ENCODE results near the gene MTERF4.

The MTERF4 gene

GRCh38 chr2:241102239-241102803, at the start of gene MTERF4:
Gene MTERF4, minus strand, starts transcription at chr2:241102287. Its CDS starts 14 bp downstream, at chr2:241102273.
- DNase-seq (ENCODE audit: low read depth) = peak; percentile 73
- peak within 1 kb of the TSS; percentile 84 for H3K4me3 ChIP-seq (ENCODE audit: low read length)
- TF ChIP-seq CTCF (conservative IDR thresholded peaks at IDR 0.05; ENCODE audit: low read length) = no peak

- no peak for TF ChIP-seq CTCF (conservative IDR thresholded peaks at IDR 0.05; ENCODE audit: low read length)
- H3K4me3 ChIP-seq (ENCODE audit: low read length) = peak overlapping the region; percentile 93
- DNase-seq (ENCODE audit: low read depth) = no peak
Observed at GRCh38 chr2:241150660-241151530, 48.8 kb upstream of the MTERF4 start.

GRCh38 chr2:241149925-241150659, 48.0 kb upstream of the MTERF4 start, which contains the start of gene PPP1R7:
Gene PPP1R7, plus strand, starts transcription at chr2:241150467. Its CDS starts 29 bp downstream, at chr2:241150496.
- peak; percentile 88 for DNase-seq (ENCODE audit: low read depth)
- no peak for TF ChIP-seq CTCF (conservative IDR thresholded peaks at IDR 0.05; ENCODE audit: low read length)

GRCh38 chr2:241149675-241149924, 47.5 kb upstream of the MTERF4 start:
- peak overlapping the region; percentile 93 for H3K4me3 ChIP-seq (ENCODE audit: low read length)
- no peak for DNase-seq (ENCODE audit: low read depth)
- no peak for TF ChIP-seq CTCF (conservative IDR thresholded peaks at IDR 0.05; ENCODE audit: low read length)

More at GRCh38 chr2:241149925-241150659, 48.0 kb upstream of the MTERF4 start, which contains the start of gene PPP1R7:
- peak within 1 kb of the TSS; percentile 93 for H3K4me3 ChIP-seq (ENCODE audit: low read length)

GRCh38 chr2:241148891-241149674, 47.0 kb upstream of the MTERF4 start, which contains the start of gene PASK:
Gene PASK, minus strand, starts transcription at chr2:241149472. Its CDS starts 6,440 bp downstream, at chr2:241143032.
- TF ChIP-seq CTCF (conservative IDR thresholded peaks at IDR 0.05; ENCODE audit: low read length) = no peak

GRCh38 chr2:241148239-241148638, 46.2 kb upstream of the MTERF4 start:
- no peak for TF ChIP-seq CTCF (conservative IDR thresholded peaks at IDR 0.05; ENCODE audit: low read length)
- DNase-seq (ENCODE audit: low read depth) = no peak
- peak overlapping the region; percentile 93; the same call in 1 of the 2 replicates for H3K4me3 ChIP-seq (ENCODE audit: low read length)

More at GRCh38 chr2:241148891-241149674, 47.0 kb upstream of the MTERF4 start, which contains the start of gene PASK:
- H3K4me3 ChIP-seq (ENCODE audit: low read length) = peak within 1 kb of the TSS; percentile 93
- peak; percentile 86 for DNase-seq (ENCODE audit: low read depth)

All from AG10803 (cell line).